NCI-H345 (cell line): ENCODE data around the gene SALL1.

Source experiments
- DNase-seq: peaks from one replicate; lab custom pipeline; 2025; lab: John Stamatoyannopoulos, UW

SALL1 gene

DNA sequence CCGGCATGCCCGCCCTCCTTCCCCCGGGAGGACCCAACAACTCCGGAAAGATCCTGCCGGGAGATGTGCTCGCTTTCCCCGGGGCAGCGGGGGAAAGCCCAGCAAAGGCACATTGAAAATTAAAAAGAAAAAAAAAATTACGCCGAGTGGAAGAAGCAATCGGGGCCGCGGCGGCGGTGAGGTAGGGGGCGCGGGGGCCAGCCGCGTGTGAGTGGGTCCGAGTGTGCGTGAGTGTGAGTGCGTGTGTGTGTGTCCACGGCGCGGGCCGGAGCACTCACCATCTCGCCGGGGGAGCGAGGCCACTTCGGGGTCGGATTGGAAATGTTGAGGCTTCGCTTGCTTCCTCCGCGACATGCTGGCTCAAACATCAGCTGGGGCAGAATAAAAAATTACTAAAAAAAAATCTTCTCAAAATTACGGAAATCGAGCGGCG lies at the start of gene SALL1:
Gene SALL1 (minus strand): TSS at position 383 of the 433 bp plus-strand sequence. CDS start 29 bp downstream, at position 354.
- DNase-seq: no peak

DNA sequence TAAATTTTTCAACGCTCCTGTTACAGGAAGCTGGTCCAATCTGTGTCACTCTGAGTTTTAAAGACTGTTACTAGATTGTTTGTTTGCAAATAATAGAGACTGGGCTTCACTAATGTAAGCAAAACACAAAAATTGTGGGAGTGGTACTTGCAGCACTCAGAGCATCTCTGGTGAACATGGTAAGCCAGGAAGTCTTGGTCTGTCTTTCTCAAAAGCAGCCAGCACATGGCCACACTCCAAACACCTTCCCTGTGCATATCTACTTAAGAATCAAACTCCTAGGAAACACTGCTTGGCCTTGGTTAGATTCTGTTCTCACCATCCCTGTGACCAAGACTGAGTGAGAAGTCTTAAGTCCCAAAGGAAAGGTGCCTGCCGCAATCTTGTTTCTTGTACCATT lies 49.7 kb upstream of the SALL1 start:
- no peak for DNase-seq

DNA sequence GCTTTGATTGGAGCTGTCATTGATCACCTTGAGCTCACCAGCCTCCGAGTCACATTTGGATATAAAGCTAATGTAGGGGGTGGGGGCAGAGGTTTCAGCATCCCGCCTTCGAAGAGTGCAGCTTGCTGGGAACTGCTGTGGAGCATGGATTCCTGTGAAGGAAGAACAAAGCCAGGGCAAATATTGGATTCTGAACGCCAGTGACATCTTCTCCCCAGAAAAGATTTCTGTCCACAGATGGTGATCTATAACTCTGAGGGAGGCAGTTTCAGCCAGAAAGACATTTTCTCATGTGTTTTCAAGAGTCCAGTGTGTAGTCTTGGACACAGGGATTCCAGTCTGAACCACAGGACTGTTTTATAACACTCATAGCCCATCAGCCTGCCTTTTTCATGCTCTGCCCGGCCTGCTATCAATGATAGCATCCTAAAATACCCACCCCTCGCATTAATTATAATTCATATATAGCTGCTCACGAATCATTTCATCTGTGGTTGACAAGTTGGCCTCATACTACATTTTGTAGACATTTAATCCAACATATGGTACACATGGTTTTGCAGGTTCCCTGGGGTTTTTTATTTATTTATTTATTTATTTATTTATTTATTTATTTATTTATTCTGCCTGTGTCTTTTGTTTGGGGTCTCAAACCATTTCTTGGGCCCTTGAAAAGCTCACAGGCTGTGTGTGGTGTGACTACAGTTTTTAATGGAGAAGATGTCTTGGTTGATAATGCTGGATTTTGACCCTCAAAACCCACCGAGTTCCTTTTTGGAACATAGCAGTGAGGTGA lies 47.1 kb upstream of the SALL1 start:
- no peak for DNase-seq

DNA sequence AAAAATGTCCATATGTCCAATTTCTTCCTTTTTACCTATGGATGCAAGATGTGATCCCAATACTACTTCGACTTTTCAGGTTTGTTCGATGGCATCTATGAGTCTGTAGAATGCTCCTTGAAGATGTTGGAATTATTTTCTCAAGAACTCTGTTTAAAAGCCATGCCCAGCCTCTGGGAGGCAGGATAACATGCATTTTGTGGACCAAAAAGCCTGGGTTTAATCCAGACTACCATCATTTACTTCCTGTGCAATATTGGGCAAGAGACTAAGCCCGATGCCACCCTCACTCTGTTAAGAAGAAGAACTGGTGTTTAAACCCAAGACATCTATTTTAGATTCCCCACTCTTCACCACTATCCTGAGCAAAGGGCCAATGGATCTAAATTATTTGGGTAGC lies 42.8 kb upstream of the SALL1 start:
- DNase-seq: no peak

DNA sequence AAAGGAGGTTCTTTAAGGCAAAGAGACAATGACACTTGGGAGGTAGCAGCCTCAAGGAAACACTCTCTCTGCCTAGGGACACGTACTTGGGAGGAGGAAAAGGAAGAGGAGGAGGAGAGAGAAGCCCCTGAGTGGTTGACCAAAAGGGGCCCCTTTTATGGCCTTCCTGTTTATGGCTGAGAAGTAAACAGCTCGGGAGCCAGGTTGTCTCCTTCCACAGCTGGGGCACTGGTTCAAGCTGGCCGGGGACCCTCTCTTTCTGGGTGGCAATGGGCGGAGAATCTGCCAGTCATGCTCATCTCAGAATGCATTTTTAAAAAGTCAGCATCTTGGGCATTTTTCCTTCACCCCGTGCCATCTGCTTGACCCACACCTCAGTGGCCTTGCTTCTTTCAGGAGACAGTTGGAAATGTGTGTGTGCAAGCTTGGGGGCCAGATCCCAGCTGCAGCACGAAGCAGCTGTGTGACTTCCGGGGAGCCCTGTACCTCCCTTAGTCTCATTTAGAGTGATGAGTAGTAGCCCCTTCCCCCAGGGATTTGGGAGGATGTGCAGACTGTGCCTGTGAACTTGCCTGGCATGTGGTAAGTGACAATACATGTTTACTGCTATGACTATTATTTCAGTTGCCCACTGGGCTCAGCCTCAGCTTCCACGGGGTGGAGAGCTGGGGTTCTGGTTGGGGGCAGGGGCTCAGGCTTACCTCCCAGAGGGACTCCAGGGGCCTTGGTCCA lies 33.8 kb upstream of the SALL1 start:
- DNase-seq: no peak

DNA sequence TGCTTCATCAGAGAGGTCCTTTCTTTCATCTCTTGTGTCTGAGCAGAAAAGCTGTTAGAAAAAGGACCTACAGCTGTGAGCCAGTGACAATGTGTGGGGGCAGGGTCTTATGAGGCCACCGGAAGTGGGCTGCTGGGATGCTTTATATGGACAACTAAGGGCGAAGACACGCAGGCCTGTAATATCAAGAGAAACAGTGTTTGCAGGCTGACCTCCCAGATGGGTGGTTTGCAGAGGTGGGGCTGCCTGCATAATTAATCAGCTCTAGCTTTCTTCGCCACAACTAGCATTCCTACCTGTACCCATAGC lies 30.4 kb upstream of the SALL1 start:
- DNase-seq: no peak

DNA sequence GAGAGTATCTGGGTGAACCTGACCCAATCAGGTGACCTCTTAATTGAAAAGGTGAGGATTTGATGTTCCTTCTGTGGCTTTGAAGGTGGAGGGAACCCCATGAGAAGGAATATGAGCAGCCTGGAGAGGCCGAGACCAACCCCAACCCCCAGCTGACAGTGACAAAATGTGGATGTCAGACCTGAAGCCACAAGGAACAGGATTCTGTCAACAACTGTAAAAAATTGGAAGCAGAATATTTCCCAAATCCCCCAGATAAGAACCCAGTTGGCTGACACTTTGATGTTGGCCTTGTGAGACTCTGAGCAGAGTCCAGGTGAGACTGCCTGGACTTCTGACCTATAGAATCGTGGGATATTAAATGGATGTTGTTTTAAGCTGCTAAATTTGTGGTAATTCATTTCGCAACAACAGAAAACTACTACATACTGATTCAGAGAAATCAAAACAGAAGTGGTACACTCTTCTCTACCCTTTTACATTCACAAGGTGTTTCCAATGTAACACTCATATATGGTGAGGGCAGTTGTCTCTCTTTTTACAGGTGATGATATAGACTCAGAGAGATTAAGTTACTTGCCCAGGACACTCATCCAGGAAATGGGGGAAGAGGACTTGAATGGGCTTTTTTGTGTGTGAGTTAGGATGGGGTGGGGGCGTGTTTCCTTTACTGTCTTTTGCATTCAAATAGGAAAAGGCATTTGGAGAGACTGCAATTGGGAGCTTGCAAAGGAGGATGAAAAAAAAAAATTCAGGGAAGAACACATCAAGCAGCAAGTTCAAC lies 29.8 kb upstream of the SALL1 start:
- no peak for DNase-seq

DNA sequence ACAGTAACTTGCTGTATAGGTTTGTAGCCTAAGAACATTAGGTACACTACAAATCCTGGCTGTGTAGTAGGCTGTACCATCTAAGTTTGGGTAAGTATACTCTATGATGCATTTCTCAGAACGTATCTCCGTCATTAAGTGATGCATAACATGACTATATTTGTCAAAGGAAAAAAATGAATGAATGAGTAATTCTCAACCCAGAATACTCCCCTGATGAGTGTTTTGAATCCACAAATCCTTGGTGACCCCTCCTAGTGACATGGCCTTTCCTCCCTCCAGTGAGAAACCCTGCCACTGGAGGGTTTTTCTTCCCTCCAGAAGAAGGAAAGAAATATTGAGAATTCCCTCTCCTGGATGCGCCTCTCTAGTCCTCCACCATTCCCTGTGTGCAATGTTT lies 24.0 kb upstream of the SALL1 start:
- DNase-seq: no peak

DNA sequence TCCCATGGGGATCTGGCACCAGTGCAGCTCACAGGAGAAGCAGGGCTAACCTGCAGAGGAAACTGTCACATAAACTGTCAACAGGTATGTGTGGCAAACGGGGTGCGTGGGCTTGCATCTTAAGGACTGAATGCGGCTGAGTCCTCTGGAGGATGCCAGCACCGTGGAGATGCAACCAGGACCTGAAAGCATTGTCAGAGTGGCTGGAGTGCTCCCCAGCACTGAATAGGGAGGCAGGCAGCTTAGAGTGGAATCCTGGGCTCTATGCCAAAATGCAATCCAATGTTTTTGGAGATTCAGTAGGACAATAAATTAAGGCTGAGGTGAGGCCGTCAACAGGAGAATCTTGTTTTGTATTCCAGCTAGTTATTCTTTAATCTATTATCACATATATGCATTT lies 21.3 kb upstream of the SALL1 start:
- peak; percentile 78 for DNase-seq

DNA sequence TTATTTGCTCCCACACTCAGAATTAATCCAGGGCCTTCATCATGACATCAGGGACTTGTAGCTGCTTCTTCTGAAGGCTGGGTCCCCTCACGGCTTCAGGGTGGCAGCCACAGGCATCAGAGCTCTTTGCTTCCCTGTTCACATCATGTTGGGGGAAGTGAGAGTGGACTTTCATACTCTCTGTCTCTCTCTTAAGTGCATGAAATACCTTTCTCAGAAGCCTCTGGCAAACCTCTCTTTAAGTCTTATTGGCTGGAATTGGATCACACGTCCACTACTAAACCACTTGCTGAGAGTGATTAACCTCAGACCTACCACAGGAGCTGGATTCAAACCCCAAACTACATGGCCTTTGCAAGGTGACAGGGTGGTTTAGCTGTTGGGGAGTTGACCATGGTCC lies 17.7 kb upstream of the SALL1 start:
- no peak for DNase-seq

DNA sequence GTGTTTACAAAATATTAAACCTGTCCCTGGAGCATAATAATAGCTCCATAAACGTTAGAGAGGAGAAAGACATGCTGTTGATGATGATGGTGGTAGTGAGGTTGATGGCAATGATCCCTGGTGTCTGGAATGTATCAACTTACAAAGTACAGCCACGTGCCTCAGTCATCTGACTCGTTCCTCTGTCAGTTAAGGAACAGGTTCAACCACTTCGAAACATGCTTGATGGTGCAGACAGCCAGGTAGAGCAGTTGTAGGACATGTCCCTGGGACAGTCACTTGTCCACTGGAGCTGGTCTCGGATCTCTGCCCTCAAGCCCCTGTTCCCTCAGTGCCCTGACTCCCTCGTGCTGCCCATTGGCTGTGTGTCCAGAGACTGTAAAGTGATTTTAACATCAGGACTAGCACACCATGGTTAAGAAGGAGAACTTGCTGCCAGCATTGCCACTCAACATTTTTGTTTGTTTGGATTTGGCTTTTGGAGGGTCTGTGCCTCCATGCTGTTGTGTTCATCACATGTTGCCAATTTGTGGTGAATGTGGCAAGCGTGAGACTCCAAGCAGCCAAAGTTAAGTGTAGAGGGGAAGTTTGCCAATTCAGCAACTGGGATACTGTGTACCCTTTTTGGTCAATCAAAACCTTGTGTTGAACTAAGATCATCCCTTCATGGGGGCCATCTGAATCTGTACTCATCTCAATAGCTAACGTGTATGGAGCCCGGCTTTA lies 16.3 kb upstream of the SALL1 start:
- DNase-seq: no peak

DNA sequence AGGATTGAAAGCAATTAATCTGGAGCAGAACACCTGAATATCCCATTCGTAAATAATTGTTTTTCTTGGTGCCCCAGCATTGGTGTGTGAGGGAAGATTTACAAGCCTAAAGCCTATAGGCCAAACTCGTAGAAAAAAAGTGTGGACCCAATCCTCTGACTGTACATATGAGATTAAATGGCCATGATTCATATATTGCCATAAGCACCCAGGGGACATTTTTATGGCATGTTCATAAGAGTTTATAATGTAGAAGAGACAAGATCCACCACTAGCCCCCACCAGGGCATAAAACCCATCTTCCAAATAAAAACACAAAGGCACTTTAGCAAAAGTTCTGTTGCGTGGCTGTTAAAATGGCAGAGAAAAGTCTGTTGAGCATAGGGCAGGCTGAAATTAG lies 15.5 kb upstream of the SALL1 start:
- no peak for DNase-seq

DNA sequence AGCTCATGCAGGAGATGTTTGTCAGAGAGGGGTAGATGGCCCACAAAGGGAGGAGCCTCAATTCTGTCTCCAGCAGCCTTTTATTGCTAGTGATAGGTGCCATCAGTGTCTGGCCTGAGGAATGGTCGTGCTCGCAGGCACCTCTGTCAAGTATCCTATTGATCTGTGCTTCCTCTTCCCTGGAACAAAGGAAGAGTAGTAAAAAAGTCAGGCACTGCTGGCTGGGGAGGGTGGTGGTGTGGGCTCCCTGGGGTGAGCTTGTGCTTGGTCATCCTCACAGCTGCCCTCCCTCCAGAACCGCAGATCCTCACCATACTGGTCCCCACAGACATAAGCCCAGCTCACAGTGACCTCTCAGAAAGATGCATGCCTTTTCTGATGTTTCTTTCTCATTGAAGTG lies 15.0 kb upstream of the SALL1 start:
- no peak for DNase-seq

DNA sequence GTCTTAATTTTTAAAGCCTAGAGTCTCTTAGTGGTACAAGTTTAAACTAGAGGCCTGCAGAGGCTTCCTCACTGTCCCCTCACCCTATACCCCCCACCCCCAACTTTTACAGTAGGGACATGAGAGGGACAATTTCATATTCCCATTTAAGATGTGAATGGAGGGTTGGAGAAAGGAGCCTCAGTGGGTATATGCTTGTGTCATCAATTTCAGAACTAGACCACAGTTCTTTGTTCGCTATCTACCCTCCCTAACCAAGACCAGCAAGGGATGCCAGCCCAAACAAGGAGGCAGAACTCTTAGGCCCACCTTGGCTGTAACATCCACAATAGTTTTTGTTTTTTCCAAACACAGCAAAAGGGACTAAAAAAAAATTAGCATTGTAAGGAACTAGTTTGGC lies 14.0 kb upstream of the SALL1 start:
- no peak for DNase-seq

DNA sequence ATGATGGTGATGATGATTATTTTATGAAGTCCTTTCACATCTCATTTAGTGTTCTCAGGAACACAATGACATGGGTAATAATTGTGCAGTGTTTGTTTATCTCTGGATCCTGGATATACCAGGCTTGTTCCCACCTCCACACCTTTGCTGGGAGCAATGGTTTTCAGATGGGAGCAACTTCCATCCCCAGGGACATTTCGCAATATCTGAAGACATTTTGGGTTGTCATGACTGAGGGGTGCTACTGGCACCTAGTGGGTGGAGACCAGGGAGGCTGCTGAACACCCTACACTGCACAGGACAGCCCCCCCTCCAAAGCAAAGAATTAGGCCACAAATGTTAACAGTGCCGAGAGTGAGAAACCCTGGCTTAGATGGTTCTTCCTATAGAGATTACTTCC lies 13.5 kb upstream of the SALL1 start:
- DNase-seq: no peak

DNA sequence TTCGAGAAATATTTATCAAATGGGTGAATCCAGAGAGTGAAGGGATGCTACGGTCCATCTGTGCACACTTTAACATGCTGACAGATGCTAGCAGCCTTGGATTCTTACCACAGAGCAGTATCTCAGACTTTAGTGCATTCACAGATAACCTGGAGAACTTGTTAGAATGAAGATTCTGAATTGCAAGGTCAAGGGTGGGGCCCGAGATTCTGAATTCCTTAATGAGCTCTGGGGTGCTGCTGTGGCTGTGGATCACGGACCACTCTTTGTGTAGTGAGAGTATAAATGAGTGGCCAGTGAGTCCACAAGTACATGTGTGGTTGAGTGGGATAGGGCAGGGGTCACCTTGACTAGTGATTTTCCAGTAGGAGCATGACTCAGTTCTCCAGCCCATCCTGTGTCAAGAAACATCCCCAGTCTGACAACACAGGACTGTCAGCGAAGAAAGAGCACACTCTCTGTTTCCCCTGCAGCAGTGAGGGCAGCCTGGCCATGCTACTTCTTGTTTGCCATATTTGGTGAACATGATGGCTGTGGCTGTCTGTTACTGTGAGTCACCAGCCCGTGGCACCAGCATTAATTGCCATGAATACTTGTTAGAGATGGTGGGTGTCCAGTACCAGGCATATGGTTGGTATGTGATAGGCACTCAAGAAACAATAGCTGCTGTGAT lies 13.0 kb upstream of the SALL1 start:
- no peak for DNase-seq

DNA sequence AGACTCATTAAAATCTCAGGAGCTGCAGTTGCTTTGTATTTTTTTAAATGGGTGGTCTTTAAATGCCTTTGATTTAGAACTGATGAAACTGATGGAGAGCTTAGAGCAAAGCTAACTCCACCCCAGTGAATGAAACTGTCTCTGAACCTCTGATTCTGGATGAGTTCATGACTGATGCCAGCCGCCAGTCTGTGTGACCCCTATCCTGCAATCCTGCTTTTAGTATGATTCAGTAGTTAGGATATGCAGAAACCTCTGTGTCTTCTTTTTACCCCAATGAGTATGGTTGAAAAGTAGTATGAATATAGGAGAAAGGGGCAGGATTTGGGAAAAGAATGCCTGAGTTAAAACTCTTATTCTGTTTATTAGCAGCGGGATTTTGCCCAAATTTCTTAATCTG lies 12.3 kb upstream of the SALL1 start:
- DNase-seq: no peak

DNA sequence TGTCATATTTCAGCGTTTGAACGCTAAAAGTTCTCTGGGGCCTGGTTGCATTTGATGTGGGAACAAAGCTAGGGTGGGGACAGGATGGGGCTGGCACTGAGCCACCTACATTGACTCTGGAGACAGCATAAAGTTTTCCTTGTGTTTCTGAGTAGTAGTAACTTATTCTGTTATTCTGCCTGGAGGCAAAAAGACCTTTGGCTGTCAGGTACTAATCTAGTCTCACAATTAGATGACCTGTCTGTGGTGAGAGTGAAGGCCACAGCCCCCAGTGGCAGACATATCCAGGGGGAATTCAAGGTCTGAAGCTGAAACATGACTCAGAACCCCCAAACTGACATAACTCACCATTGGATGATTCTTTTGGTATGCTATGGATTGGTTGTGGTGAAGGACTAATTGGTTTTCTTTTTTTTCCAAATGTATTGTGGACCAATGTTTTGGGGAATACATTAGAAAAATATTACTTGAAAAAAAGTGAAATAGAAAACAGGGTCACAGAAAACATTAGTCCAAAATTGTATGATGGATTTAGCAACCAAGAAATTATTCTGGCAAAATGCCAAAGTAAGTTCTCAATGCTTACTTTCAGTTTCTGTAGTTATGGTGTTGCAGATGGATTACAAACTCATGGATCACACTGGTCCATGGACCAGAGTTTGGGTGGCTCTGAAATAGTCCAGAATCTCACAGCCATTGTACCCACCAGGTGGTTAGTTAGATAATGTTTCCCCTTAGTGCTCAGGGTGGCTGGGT lies 10.5 kb upstream of the SALL1 start:
- no peak for DNase-seq

DNA sequence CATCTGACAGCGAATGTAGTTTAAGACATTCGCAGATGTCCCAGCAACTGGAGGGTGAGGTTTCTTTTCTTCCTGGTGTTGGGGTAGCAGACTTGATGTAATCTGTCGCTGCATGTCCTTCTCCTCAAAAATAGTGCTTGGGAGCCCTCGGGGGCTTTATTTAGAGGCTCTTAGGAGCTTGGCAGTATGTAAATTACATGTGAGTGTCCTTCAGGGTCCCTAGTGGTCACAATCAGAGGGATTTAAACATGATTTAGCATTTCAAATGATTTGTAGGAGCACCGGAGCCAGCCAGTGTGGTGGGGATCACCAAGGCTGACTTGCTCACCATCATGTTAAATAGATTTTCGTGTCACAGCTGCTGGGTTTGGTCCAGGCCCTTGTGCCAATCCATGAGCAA lies 8.8 kb upstream of the SALL1 start:
- DNase-seq: no peak

DNA sequence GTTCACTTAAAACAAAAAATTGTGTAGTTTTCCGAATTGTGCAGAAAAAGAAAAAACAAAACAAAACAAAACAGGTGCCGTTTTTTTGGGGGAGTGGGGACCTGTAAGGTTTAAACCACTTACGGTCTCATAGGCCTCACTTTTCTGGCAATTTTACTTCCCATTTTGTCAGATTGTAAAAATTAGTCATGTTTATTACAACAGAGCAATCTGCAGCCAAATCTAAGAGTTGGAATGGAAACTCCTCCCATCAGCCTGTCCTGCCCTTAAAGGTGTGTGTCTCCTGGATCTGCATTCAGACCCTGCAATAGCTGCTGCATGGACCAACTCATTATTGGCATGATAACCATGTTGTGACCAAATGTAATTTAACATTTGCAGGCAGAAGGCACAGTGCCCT lies 8.2 kb upstream of the SALL1 start:
- DNase-seq: no peak

DNA sequence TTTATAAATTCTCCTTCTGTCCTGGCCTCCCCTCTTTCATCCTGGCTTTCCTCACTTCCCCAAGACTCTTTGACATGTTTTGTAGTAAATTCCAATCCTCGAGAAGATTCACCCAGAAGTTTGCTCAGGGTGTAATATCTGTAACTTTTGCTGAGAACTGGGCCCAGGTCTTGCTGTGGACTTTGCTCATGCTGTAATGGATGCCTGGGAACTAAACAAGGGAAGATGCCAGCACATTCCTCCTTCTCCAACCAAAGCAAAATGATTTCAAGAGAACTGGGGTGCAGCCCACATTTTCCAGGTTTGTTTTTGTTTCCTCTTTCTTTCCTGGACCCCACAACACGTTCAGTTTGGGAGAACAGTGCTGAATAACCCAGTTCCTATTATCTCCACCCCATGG lies 6.6 kb upstream of the SALL1 start:
- DNase-seq: no peak
